Sigmoid colon (tissue), 4 donors: ENCODE measurements around the gene XAF1.

ENCODE experiments used
- CTCF ChIP-seq, 4 experiments: fragments of 450-650 bp in 3 of 4; fragments of 200-600 bp in 1 of 4; IDR thresholded peaks; one replicate each; pipeline ENCODE4 v1.5.1; 2016 to 2019; ENCODE audit warnings: antibody characterized with exemption in 4 of 4, mild to moderate bottlenecking in 3 of 4, moderate library complexity in 2 of 4
- EP300 ChIP-seq, 4 donors: sonication (generic); formaldehyde crosslinking; IDR thresholded peaks; one replicate each; pipeline ENCODE4 v1.6.1; 2017; ENCODE audit warnings: antibody characterized with exemption in 4 of 4
- POLR2A ChIP-seq, 2 donors: fragments of 450-650 bp; IDR thresholded peaks; one replicate each; pipeline ENCODE4 v1.6.1; 2016; ENCODE audit warnings: antibody characterized with exemption in 2 of 2, mild to moderate bottlenecking in 2 of 2, moderate library complexity in 2 of 2
- POLR2AphosphoS5 ChIP-seq, 4 donors: sonication (generic); formaldehyde crosslinking; IDR thresholded peaks; one replicate each; pipeline ENCODE4 v1.6.1; 2017; ENCODE audit warnings: antibody characterized with exemption in 4 of 4

GRCh38 chr17:6768447-6768846, 12.6 kb downstream of the XAF1 start:
- TF ChIP-seq CTCF (IDR thresholded peaks at IDR 0.05) (no peak), EP300 (IDR thresholded peaks at IDR 0.05) (no peak), POLR2AphosphoS5 (IDR thresholded peaks at IDR 0.05) (no peak), POLR2A (IDR thresholded peaks at IDR 0.05) (no peak)
